Liver (tissue), 9 donors: Measurements from ENCODE around the gene DDX1. TPM values are rescaled to one million over a fixed set of nuclear protein-coding genes. Genes with fewer than 3 reads are reported as not detected.

Source experiments
- DNase-seq: peaks from one replicate; pipeline ENCODE4 v3.0.0-alpha.2; 2017; ENCODE audit warnings: low spot score
- H3K27ac ChIP-seq, 2 donors: one replicate each; pipeline ENCODE4 v1.7.0; 2013; ENCODE audit warnings: inconsistent platforms in 2 of 2, low read length in 2 of 2, control low read depth in 1 of 2, low read depth in 1 of 2, mild to moderate bottlenecking in 1 of 2
- H3K27me3 ChIP-seq, 4 donors: one replicate each; pipeline versions ENCODE4 v1.6.1 to v1.7.0; 2013; ENCODE audit warnings: low read length in 3 of 4, inconsistent platforms in 1 of 4, mild to moderate bottlenecking in 1 of 4, moderate library complexity in 1 of 4; ENCODE audit not compliant: control insufficient read depth in 4 of 4, insufficient read depth in 4 of 4
- H3K36me3 ChIP-seq, 4 donors: one replicate each; pipeline versions ENCODE4 v1.6.1 to v1.7.0; 2013; ENCODE audit warnings: low read length in 3 of 4, mild to moderate bottlenecking in 3 of 4, low read depth in 1 of 4, moderate library complexity in 1 of 4; ENCODE audit not compliant: control insufficient read depth in 4 of 4, insufficient read depth in 3 of 4
- H3K4me1 ChIP-seq, 4 donors: one replicate each; pipeline versions ENCODE4 v1.6.1 to v1.7.0; 2013; ENCODE audit warnings: low read length in 3 of 4, mild to moderate bottlenecking in 3 of 4, moderate library complexity in 1 of 4; ENCODE audit not compliant: control insufficient read depth in 4 of 4, insufficient read depth in 4 of 4
- H3K4me3 ChIP-seq, 3 donors: one replicate each; pipeline versions ENCODE4 v1.6.1 to v1.7.0; 2013; ENCODE audit warnings: low read length in 3 of 3, control low read depth in 1 of 3, low read depth in 1 of 3, mild to moderate bottlenecking in 1 of 3
- H3K9ac ChIP-seq, 2 donors: one replicate each; pipeline ENCODE4 v1.7.0; 2013; ENCODE audit warnings: low read length in 2 of 2, mild to moderate bottlenecking in 2 of 2, moderate library complexity in 2 of 2, control low read depth in 1 of 2, low read depth in 1 of 2
- H3K9me3 ChIP-seq, 4 donors: one replicate each; pipeline versions ENCODE4 v1.6.1 to v1.7.0; 2013; ENCODE audit warnings: low read length in 3 of 4; ENCODE audit not compliant: control insufficient read depth in 4 of 4
- EGR1 ChIP-seq, 2 donors: IDR thresholded peaks; 2 replicates each; pipeline ENCODE4 v1.6.1; 2016 to 2018; ENCODE audit warnings: antibody characterized with exemption in 2 of 2, low read depth in 2 of 2
- FOXA1 ChIP-seq: IDR thresholded peaks from 2 replicates; pipeline ENCODE4 v1.6.1; 2016; ENCODE audit warnings: antibody characterized with exemption
- FOXA2 ChIP-seq: IDR thresholded peaks from 2 replicates; pipeline ENCODE4 v1.6.1; 2016; ENCODE audit warnings: antibody characterized with exemption
- HNF4A ChIP-seq, 2 donors: conservative IDR thresholded peaks; 2 replicates each; pipeline ENCODE4 v1.6.1; 2016; ENCODE audit warnings: antibody characterized with exemption in 2 of 2, mild to moderate bottlenecking in 2 of 2
- JUND ChIP-seq, 2 donors: IDR thresholded peaks; 2 replicates each; pipeline ENCODE4 v1.6.1; 2016; ENCODE audit warnings: antibody characterized with exemption in 2 of 2
- NR2F2 ChIP-seq: IDR thresholded peaks from 2 replicates; pipeline ENCODE4 v1.6.1; 2016; ENCODE audit warnings: antibody characterized with exemption
- RAD21 ChIP-seq, 2 donors: IDR thresholded peaks; 2 replicates each; pipeline ENCODE4 v1.6.1; 2016; ENCODE audit warnings: antibody characterized with exemption in 2 of 2, mild to moderate bottlenecking in 2 of 2
- RXRA ChIP-seq, 2 donors: IDR thresholded peaks; 2 replicates each; pipeline ENCODE4 v1.6.1; 2017 to 2018; ENCODE audit warnings: antibody characterized with exemption in 2 of 2, mild to moderate bottlenecking in 1 of 2
- SP1 ChIP-seq: IDR thresholded peaks from 2 replicates; pipeline ENCODE4 v1.6.1; 2018; ENCODE audit warnings: antibody characterized with exemption, mild to moderate bottlenecking
- TAF1 ChIP-seq: conservative IDR thresholded peaks from 2 replicates; pipeline ENCODE4 v1.6.1; 2016; ENCODE audit warnings: antibody characterized with exemption, mild to moderate bottlenecking
- YY1 ChIP-seq: IDR thresholded peaks from 2 replicates; pipeline ENCODE4 v1.6.1; 2016; ENCODE audit warnings: antibody characterized with exemption, mild to moderate bottlenecking
- WGBS: extraction: QIAGEN DNeasy Blood & Tissue Kit; methylation state at CpG from one replicate; pipeline ENCODE4 v1.1.7; 2013; 5-methylcytosine and 5-hydroxymethylcytosine counted together
- polyA plus RNA-seq, 2 donors: library from polyadenylated mRNA; stranded (reverse) in 1 of 2; unstranded in 1 of 2; fragments of 200-250 nt in 1 of 2; fragments of >200 nt in 1 of 2; fragmentation: Nextera tagmentation in 1 of 2; extraction: Ambion mirVana in 1 of 2; gene quantifications; one replicate each; pipeline versions ENCODE4 v1.2.1 to v1.2.3, GENCODE V29; 2013 to 2015
- total RNA-seq, 2 donors: library from RNA; depleted of rRNA; stranded (reverse); fragments of >200 nt; gene quantifications; one replicate each; pipeline ENCODE4 v1.2.3, GENCODE V29; 2014
- TF ChIP-seq, protein P1 (sequence below): fragments of 150-350 bp; IDR thresholded peaks from 2 replicates; pipeline ENCODE4 v1.5.1; 2017; ENCODE audit warnings: improper control_type of control experiment, low read depth, low read length; ENCODE audit not compliant: missing input control
- TF ChIP-seq, protein P2 (sequence below): IDR thresholded peaks from 2 replicates; pipeline ENCODE4 v1.6.1; 2016; ENCODE audit warnings: antibody characterized with exemption
- TF ChIP-seq, protein P3 (sequence below): IDR thresholded peaks from 2 replicates; pipeline ENCODE4 v1.6.1; 2016; ENCODE audit warnings: antibody characterized with exemption, mild to moderate bottlenecking
- TF ChIP-seq, protein P4 (sequence below): IDR thresholded peaks from 2 replicates; pipeline ENCODE4 v1.6.1; 2016; ENCODE audit warnings: antibody characterized with exemption
- TF ChIP-seq, protein P5 (sequence below): IDR thresholded peaks from 2 replicates; pipeline ENCODE4 v1.6.1; 2016; ENCODE audit warnings: antibody characterized with exemption
- donor health status: healthy.
- donor health status: healthy.
- donor health status: healthy.
- donor health status: healthy.
- donor health status: healthy.

The DDX1 gene
- total and polyA plus RNA-seq, 4 donors = 31.7 to 43.9 (median 38.8) TPM

DNA sequence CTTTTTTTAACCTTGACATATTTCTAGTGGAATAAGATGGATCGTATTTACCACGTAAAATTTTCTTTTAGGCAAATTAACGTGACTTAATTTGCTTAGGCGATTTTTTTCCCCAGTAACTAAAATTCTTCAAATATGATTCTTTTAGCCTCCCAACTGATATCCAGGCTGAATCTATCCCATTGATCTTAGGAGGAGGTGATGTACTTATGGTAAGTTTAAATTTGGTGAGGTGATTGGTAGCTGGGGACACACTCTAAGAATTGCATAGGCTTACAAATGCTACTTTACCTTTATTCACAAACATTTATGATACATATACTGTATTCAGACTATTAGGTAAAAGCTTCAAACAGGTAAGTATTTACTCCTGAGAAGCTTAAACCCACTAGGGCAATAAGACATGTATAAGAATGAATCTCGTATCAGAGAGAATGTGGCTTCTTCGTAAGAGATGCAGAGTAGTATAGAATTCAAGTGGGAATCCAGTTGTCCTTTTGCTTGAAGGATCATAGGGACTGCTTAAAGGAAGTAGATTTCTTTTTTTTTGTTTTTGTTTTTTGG is 3.8 kb downstream of the DDX1 start:
- Histone ChIP-seq H3K9ac (no peak overlapping the region), H3K27me3 (no peaks in the 10 kb centered on the region), H3K4me1 (peaks cover 3 to 18% (median 6%) of the 10 kb centered on the region in 4 donors), H3K36me3 (peaks cover 4 to 44% (median 42%) of the 10 kb centered on the region in 4 donors), H3K4me3 (no peak overlapping the region), H3K27ac (no peak overlapping the region), H3K9me3 (no peaks in the 10 kb centered on the region)
- TF ChIP-seq SP1 (no peak), FOXA2 (no peak), RXRA (IDR thresholded peaks at IDR 0.05) (no peak), HNF4A (conservative IDR thresholded peaks at IDR 0.05) (no peak), NR2F2 (no peak), FOXA1 (no peak)
- TF ChIP-seq, protein P1, sequence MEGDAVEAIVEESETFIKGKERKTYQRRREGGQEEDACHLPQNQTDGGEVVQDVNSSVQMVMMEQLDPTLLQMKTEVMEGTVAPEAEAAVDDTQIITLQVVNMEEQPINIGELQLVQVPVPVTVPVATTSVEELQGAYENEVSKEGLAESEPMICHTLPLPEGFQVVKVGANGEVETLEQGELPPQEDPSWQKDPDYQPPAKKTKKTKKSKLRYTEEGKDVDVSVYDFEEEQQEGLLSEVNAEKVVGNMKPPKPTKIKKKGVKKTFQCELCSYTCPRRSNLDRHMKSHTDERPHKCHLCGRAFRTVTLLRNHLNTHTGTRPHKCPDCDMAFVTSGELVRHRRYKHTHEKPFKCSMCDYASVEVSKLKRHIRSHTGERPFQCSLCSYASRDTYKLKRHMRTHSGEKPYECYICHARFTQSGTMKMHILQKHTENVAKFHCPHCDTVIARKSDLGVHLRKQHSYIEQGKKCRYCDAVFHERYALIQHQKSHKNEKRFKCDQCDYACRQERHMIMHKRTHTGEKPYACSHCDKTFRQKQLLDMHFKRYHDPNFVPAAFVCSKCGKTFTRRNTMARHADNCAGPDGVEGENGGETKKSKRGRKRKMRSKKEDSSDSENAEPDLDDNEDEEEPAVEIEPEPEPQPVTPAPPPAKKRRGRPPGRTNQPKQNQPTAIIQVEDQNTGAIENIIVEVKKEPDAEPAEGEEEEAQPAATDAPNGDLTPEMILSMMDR = no peak
- TF ChIP-seq, protein P2, sequence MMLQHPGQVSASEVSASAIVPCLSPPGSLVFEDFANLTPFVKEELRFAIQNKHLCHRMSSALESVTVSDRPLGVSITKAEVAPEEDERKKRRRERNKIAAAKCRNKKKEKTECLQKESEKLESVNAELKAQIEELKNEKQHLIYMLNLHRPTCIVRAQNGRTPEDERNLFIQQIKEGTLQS = no peak
- TF ChIP-seq, protein P3, sequence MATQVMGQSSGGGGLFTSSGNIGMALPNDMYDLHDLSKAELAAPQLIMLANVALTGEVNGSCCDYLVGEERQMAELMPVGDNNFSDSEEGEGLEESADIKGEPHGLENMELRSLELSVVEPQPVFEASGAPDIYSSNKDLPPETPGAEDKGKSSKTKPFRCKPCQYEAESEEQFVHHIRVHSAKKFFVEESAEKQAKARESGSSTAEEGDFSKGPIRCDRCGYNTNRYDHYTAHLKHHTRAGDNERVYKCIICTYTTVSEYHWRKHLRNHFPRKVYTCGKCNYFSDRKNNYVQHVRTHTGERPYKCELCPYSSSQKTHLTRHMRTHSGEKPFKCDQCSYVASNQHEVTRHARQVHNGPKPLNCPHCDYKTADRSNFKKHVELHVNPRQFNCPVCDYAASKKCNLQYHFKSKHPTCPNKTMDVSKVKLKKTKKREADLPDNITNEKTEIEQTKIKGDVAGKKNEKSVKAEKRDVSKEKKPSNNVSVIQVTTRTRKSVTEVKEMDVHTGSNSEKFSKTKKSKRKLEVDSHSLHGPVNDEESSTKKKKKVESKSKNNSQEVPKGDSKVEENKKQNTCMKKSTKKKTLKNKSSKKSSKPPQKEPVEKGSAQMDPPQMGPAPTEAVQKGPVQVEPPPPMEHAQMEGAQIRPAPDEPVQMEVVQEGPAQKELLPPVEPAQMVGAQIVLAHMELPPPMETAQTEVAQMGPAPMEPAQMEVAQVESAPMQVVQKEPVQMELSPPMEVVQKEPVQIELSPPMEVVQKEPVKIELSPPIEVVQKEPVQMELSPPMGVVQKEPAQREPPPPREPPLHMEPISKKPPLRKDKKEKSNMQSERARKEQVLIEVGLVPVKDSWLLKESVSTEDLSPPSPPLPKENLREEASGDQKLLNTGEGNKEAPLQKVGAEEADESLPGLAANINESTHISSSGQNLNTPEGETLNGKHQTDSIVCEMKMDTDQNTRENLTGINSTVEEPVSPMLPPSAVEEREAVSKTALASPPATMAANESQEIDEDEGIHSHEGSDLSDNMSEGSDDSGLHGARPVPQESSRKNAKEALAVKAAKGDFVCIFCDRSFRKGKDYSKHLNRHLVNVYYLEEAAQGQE = no peak
- TF ChIP-seq, protein P4, sequence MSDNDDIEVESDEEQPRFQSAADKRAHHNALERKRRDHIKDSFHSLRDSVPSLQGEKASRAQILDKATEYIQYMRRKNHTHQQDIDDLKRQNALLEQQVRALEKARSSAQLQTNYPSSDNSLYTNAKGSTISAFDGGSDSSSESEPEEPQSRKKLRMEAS = no peak
- no peak for DNase-seq
- WGBS = 98% methylated on average over 6 of the region's 6 CpGs

DNA sequence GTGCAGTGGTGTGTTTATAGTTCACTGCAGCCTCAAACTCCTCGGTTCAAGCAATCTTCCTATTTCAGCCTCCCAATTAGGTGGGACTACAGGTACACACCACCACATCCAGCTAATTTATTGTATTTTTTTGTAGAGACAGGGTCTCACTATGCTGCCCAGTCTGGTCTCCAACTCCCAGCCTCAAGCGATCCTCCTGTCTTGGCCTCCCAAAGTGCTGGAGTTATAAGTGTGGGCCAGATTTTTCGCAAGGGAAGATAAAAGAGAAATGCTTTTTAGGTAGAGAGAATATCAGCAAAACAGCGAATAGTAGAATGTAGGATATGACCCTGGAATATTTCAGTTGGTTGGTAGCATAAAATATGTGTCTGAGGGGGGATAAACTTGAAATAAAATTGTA is 4.3 kb downstream of the DDX1 start:
- over 99% methylated on average over 4 of the region's 4 CpGs for WGBS
- Histone ChIP-seq H3K9me3 (no peaks in the 10 kb centered on the region), H3K4me3 (no peak overlapping the region), H3K27ac (no peak overlapping the region), H3K36me3 (peaks cover 5 to 49% (median 46%) of the 10 kb centered on the region in 4 donors), H3K4me1 (peaks cover 3 to 18% (median 6%) of the 10 kb centered on the region in 4 donors), H3K9ac (no peak overlapping the region), H3K27me3 (no peaks in the 10 kb centered on the region)
- DNase-seq = no peak
- TF ChIP-seq, protein P4 = no peak
- TF ChIP-seq YY1 = no peak
- no peak for TF ChIP-seq TAF1
- TF ChIP-seq, protein P3 = no peak
- no peak for TF ChIP-seq FOXA1
- TF ChIP-seq FOXA2 = no peak
- TF ChIP-seq JUND (IDR thresholded peaks at IDR 0.05) = no peak
- TF ChIP-seq RAD21 (IDR thresholded peaks at IDR 0.05) = no peak
- no peak for TF ChIP-seq EGR1 (IDR thresholded peaks at IDR 0.05; ENCODE audit: low read depth in 2 of 2)
- no peak for TF ChIP-seq SP1
- no peak for TF ChIP-seq HNF4A (conservative IDR thresholded peaks at IDR 0.05)
- TF ChIP-seq, protein P2 = no peak
- TF ChIP-seq, protein P1 = no peak
- TF ChIP-seq, protein P5, sequence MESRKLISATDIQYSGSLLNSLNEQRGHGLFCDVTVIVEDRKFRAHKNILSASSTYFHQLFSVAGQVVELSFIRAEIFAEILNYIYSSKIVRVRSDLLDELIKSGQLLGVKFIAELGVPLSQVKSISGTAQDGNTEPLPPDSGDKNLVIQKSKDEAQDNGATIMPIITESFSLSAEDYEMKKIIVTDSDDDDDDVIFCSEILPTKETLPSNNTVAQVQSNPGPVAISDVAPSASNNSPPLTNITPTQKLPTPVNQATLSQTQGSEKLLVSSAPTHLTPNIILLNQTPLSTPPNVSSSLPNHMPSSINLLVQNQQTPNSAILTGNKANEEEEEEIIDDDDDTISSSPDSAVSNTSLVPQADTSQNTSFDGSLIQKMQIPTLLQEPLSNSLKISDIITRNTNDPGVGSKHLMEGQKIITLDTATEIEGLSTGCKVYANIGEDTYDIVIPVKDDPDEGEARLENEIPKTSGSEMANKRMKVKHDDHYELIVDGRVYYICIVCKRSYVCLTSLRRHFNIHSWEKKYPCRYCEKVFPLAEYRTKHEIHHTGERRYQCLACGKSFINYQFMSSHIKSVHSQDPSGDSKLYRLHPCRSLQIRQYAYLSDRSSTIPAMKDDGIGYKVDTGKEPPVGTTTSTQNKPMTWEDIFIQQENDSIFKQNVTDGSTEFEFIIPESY = no peak
